ENCODE measurements around the gene OR2L3.

DNA sequence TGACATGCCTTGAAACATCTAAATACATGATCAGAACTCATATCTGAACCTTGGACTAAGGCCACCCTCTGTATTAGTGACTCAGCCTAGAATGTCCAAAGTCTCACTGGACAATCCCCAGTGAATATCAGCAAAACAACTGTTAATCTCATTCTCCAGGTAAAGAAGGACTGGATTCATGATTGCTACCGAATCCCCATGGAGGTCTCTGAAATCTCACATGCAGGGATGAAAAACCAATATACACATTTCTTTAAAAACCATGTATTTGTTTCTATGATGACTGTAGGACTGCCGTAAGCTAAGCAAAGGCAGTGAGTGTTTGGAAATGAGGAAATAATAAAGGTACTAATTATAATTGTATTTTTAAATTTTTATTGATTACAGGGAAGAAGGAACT is at the start of gene OR2L3:
- no peak for TF ChIP-seq EZH2 (IDR thresholded peaks at IDR 0.05; ENCODE audit: insufficient read depth, poor library complexity, severe bottlenecking)
- TF ChIP-seq EZH2phosphoT487 (IDR thresholded peaks at IDR 0.05; ENCODE audit: insufficient read depth, low read depth): no peak
